ENCODE results near the gene LIN9. TPM values are rescaled to one million over a fixed set of nuclear protein-coding genes. Genes with fewer than 3 reads are reported as not detected.

LIN9 gene
- total and polyA plus RNA-seq, 2 donors (not counting 3 experiments of a cell fraction or from before 2014, with no cell fraction given), result 2.5 to 7.6 TPM

GRCh38 chr1:226255380-226255779 is 53.6 kb downstream of the LIN9 start:
- H3K27ac ChIP-seq (ENCODE audit: insufficient read depth, low read depth, low read length), result no peak overlapping the region
- ChIA-PET POLR2A (no interaction called here), CTCF (interaction anchor here (0.6 to 1.2 kb wide), 2 partner anchors 11 to 17 kb away, joined by 3 read pairs; no protein-coding TSS in a partner anchor)
- H3K9me1 ChIP-seq (replicated peaks; ENCODE audit: control insufficient read depth, extremely low read depth, insufficient read depth, low read length), result no peaks in the 10 kb centered on the region
- H3K9me3 ChIP-seq (replicated peaks; ENCODE audit: control insufficient read depth, insufficient read depth, low read length), result no peaks in the 10 kb centered on the region
- H3K27me3 ChIP-seq (ENCODE audit: control insufficient read depth in 2 of 2, insufficient read depth in 2 of 2, low read length in 2 of 2), result no peaks in the 10 kb centered on the region
- H4K20me1 ChIP-seq (replicated peaks; ENCODE audit: control insufficient read depth, extremely low read depth, insufficient read depth, low read length), result no peaks in the 10 kb centered on the region
- H3K4me2 ChIP-seq (ENCODE audit: insufficient read depth, low read length), result no peak overlapping the region
- DNase-seq (ENCODE audit: low read depth, low spot score), result no peak
- no peaks in the 10 kb centered on the region for H3K4me1 ChIP-seq (ENCODE audit: control insufficient read depth, extremely low read depth, insufficient read depth, low read length)
- intact Hi-C loops (cut with micrococcal nuclease) (no loop called here), dilution Hi-C loops (cut with MboI; ENCODE audit: extremely low pct_ligation_motif_present, low sequenced_read_pairs) (no loop called here)
- TF ChIP-seq POLR2A (IDR thresholded peaks at IDR 0.05; ENCODE audit: low read depth, low read length) (no peak), CTCF (IDR thresholded peaks at IDR 0.05; ENCODE audit: extremely low read depth in 1 of 2, insufficient read depth in 1 of 2, low read depth in 1 of 2, low read length in 2 of 2) (no peak), FOS (IDR thresholded peaks at IDR 0.05; ENCODE audit: borderline replicate concordance, insufficient read depth, low read length) (no peak), MAX (IDR thresholded peaks at IDR 0.05; ENCODE audit: insufficient read depth, insufficient read length) (no peak), EZH2 (IDR thresholded peaks at IDR 0.05; ENCODE audit: borderline replicate concordance, low read depth, low read length, severe bottlenecking) (no peak), GATA2 (IDR thresholded peaks at IDR 0.05; ENCODE audit: insufficient read depth, insufficient read length, low read depth, low read length) (no peak), JUN (IDR thresholded peaks at IDR 0.05; ENCODE audit: borderline replicate concordance, insufficient read depth, insufficient read length, low read depth) (no peak)
- H3K79me2 ChIP-seq (ENCODE audit: control insufficient read depth, insufficient read depth, low read length), result no peaks in the 10 kb centered on the region
- no TSS peak for BruUV-seq (replicated peaks)
- no peak overlapping the region for H2AFZ ChIP-seq (ENCODE audit: low read depth, low read length)
- no peak for FAIRE-seq
- no peak overlapping the region for H3K9ac ChIP-seq (replicated peaks; ENCODE audit: extremely low read depth, insufficient read depth, low read length)
- no peak overlapping the region for H3K4me3 ChIP-seq (replicated peaks in 1 of 3; ENCODE audit: insufficient read depth in 1 of 3, low read depth in 1 of 3, low read length in 3 of 3)
- H3K36me3 ChIP-seq (ENCODE audit: control insufficient read depth in 2 of 2, extremely low read depth in 1 of 2, insufficient read depth in 2 of 2, low read length in 2 of 2), result peaks cover 0 to 1% of the 10 kb centered on the region in 2 experiments

Measured in endothelial cell of umbilical vein (primary cell).